Sigmoid colon (tissue), 4 donors: ENCODE results near the gene TNS1.

Source experiments
- CTCF ChIP-seq, 4 experiments: fragments of 450-650 bp in 3 of 4; fragments of 200-600 bp in 1 of 4; IDR thresholded peaks; one replicate each; pipeline ENCODE4 v1.5.1; 2016 to 2019; ENCODE audit warnings: antibody characterized with exemption in 4 of 4, mild to moderate bottlenecking in 3 of 4, moderate library complexity in 2 of 4
- EP300 ChIP-seq, 4 donors: sonication (generic); formaldehyde crosslinking; IDR thresholded peaks; one replicate each; pipeline ENCODE4 v1.6.1; 2017; ENCODE audit warnings: antibody characterized with exemption in 4 of 4
- POLR2A ChIP-seq, 2 donors: fragments of 450-650 bp; IDR thresholded peaks; one replicate each; pipeline ENCODE4 v1.6.1; 2016; ENCODE audit warnings: antibody characterized with exemption in 2 of 2, mild to moderate bottlenecking in 2 of 2, moderate library complexity in 2 of 2
- POLR2AphosphoS5 ChIP-seq, 4 donors: sonication (generic); formaldehyde crosslinking; IDR thresholded peaks; one replicate each; pipeline ENCODE4 v1.6.1; 2017; ENCODE audit warnings: antibody characterized with exemption in 4 of 4

DNA sequence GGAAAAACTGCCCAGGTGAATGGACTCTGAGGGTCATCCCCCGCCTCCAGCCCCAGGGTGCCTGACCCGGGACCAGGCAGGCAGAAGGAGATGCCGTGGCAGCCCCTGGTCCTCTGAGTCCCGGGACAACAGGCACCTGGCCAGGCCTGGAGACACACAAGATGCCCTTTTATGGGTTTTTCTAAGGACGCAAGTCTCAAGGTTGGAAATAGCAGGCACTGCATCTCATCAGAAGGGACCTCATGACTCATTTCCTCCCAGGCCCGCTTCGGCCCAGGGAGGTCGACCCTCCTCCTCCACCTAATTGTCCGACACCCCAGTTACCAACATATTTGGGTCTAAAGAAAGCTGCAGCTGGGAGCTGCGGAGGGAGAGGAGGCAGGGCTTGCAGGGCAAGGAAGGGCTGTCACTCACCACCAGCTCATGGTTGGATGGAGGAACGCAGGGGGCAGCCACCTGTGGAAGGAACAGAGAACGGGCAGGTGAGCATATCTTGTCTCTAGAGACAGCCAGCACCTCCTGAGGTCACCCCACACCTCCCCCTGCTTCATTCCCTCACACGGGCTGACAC lies 82.9 kb downstream of the TNS1 start:
- TF ChIP-seq CTCF (IDR thresholded peaks at IDR 0.05) (no peak), POLR2AphosphoS5 (IDR thresholded peaks at IDR 0.05) (peak; percentile 80 to 86 (median 84)), POLR2A (IDR thresholded peaks at IDR 0.05) (peak in 1 of 2 donors; percentile 50), EP300 (IDR thresholded peaks at IDR 0.05) (peak; percentile 67 to 93 (median 80))
